ENCODE measurements around the gene SLC2A1.

The SLC2A1 gene

GRCh38 chr1:42877380-42877779, 81.3 kb downstream of the SLC2A1 start:
- H3K27ac ChIP-seq = no peak overlapping the region
- no peak for TF ChIP-seq CTCF (conservative IDR thresholded peaks at IDR 0.05)

GRCh38 chr1:42876009-42876408, 82.7 kb downstream of the SLC2A1 start:
- TF ChIP-seq ZFX (IDR thresholded peaks at IDR 0.05) (no peak), CTCF (conservative IDR thresholded peaks at IDR 0.05) (no peak)
- no peak overlapping the region for H3K27ac ChIP-seq

Data from C4-2B (cell line).